Calu3 (cell line): ENCODE data around the gene DYNLL1. TPM values are rescaled to one million over a fixed set of nuclear protein-coding genes. Genes with fewer than 3 reads are reported as not detected.

Experiments used
- BruUV-seq: library from RNA; stranded (reverse); fragments of 400-500 nt; replicated peaks from 2 replicates; lab custom pipeline; 2021; lab: Mats Ljungman, UMichigan
- CTCF ChIA-PET: fragments of 300-600 bp; sonication (Branson Sonifier 250); formaldehyde crosslinking; loops from one replicate; lab custom pipeline; 2022; ENCODE audit warnings: antibody characterized with exemption; lab: Charles Lee
- DNase-seq: peaks from one replicate; pipeline ENCODE4 v3.0.0; 2022
- H3K27ac Mint-ChIP-seq: one replicate; pipeline ENCODE4 v1.8.0; 2022; ENCODE audit warnings: mixed read lengths; ENCODE audit not compliant: unreplicated experiment
- H3K27me3 Mint-ChIP-seq: one replicate; pipeline ENCODE4 v1.8.0; 2022; ENCODE audit warnings: mixed read lengths; ENCODE audit not compliant: unreplicated experiment
- H3K36me3 Mint-ChIP-seq: one replicate; pipeline ENCODE4 v1.8.0; 2022; ENCODE audit warnings: mild to moderate bottlenecking, moderate library complexity, mixed read lengths; ENCODE audit not compliant: insufficient read depth, unreplicated experiment
- H3K4me1 Mint-ChIP-seq: one replicate; pipeline ENCODE4 v1.8.0; 2022; ENCODE audit warnings: mild to moderate bottlenecking, low read depth, mixed read lengths; ENCODE audit not compliant: unreplicated experiment
- H3K4me3 Mint-ChIP-seq: one replicate; pipeline ENCODE4 v1.8.0; 2022; ENCODE audit warnings: mild to moderate bottlenecking, low read depth, moderate library complexity, mixed read lengths; ENCODE audit not compliant: unreplicated experiment
- H3K9me3 Mint-ChIP-seq: one replicate; pipeline ENCODE4 v1.8.0; 2022; ENCODE audit warnings: low read depth, mixed read lengths; ENCODE audit not compliant: unreplicated experiment
- CTCF ChIP-seq: fragments of 200-600 bp; IDR thresholded peaks from one replicate; pipeline ENCODE4 v1.8.0; 2022; ENCODE audit warnings: antibody characterized with exemption; ENCODE audit not compliant: unreplicated experiment
- intact Hi-C: fragments of 100-400 bp; cut with micrococcal nuclease; formaldehyde crosslinking; loops from one replicate; pipeline ENCODE4 v1.10.0; 2022; ENCODE audit not compliant: unreplicated experiment
- total RNA-seq: library from RNA; stranded (reverse); gene quantifications from 2 replicates; pipeline ENCODE4 v1.2.3, GENCODE V29; 2022

The DYNLL1 gene
- total RNA-seq, 1 experiment from 2014 or later = 419 TPM

- Mint-ChIP-seq H3K27ac (no peak overlapping the region), H3K36me3 (peaks cover 98% of the 10 kb centered on the region), H3K27me3 (no peaks in the 10 kb centered on the region), H3K9me3 (no peaks in the 10 kb centered on the region), H3K4me3 (no peak overlapping the region), H3K4me1 (peaks cover 7% of the 10 kb centered on the region)
- DNase-seq = no peak
- TF ChIP-seq CTCF = no peak
- CTCF ChIA-PET = interaction anchor here (1.2 kb wide), 1 partner anchor 9 kb away, joined by 3 read pairs; no protein-coding TSS in a partner anchor
- TSS peak; percentile 16 for BruUV-seq
- intact Hi-C loops = no loop called here
Measured at GRCh38 chr12:120460157-120460556, 35.8 kb upstream of the DYNLL1 start.

GRCh38 chr12:120462099-120462640 is 33.7 kb upstream of the DYNLL1 start:
- intact Hi-C loops = no loop called here
- Mint-ChIP-seq H3K4me1 (peaks cover 27% of the 10 kb centered on the region), H3K4me3 (no peak overlapping the region), H3K9me3 (no peaks in the 10 kb centered on the region), H3K27me3 (no peaks in the 10 kb centered on the region), H3K36me3 (peaks cover 98% of the 10 kb centered on the region), H3K27ac (no peak overlapping the region)
- no peak for TF ChIP-seq CTCF
- no peak for DNase-seq
- CTCF ChIA-PET = no interaction called here
- no TSS peak for BruUV-seq

GRCh38 chr12:120463712-120464111 is 32.2 kb upstream of the DYNLL1 start:
- H3K4me3 Mint-ChIP-seq = no peak overlapping the region
- H3K27me3 Mint-ChIP-seq = no peaks in the 10 kb centered on the region
- peaks cover 34% of the 10 kb centered on the region for H3K4me1 Mint-ChIP-seq
- no peak overlapping the region for H3K27ac Mint-ChIP-seq
- no peak for TF ChIP-seq CTCF
- CTCF ChIA-PET = no interaction called here
- peaks cover 98% of the 10 kb centered on the region for H3K36me3 Mint-ChIP-seq
- no peak for DNase-seq
- BruUV-seq = no TSS peak
- intact Hi-C loops = no loop called here
- H3K9me3 Mint-ChIP-seq = no peaks in the 10 kb centered on the region

GRCh38 chr12:120465756-120466155 is 30.2 kb upstream of the DYNLL1 start:
- H3K27ac Mint-ChIP-seq = no peak overlapping the region
- CTCF ChIA-PET = no interaction called here
- no peaks in the 10 kb centered on the region for H3K27me3 Mint-ChIP-seq
- BruUV-seq = no TSS peak
- H3K4me1 Mint-ChIP-seq = peaks cover 34% of the 10 kb centered on the region
- peaks cover 92% of the 10 kb centered on the region for H3K36me3 Mint-ChIP-seq
- H3K4me3 Mint-ChIP-seq = no peak overlapping the region
- intact Hi-C loops = no loop called here
- no peak for TF ChIP-seq CTCF
- DNase-seq = no peak
- H3K9me3 Mint-ChIP-seq = no peaks in the 10 kb centered on the region
